KMS-11 (cell line): ENCODE data around the gene DOCK10.

Experiments used
- H2AFZ ChIP-seq: fragments of 200-600 bp; sonication (generic); 2 replicates; pipeline ENCODE4 v1.6.1; 2016; ENCODE audit warnings: antibody characterized with exemption, mixed run types, low read depth
- H3K27ac ChIP-seq: fragments of 200-600 bp; sonication (generic); 2 replicates; pipeline ENCODE4 v1.6.1; 2016; ENCODE audit warnings: mild to moderate bottlenecking, mixed run types
- H3K27me3 ChIP-seq: fragments of 200-600 bp; sonication (generic); 2 replicates; pipeline ENCODE4 v1.6.1; 2017; ENCODE audit warnings: mild to moderate bottlenecking, low read depth, mixed run types, moderate library complexity; ENCODE audit not compliant: insufficient read depth
- H3K36me3 ChIP-seq: fragments of 200-600 bp; sonication (generic); 2 replicates; pipeline ENCODE4 v1.6.1; 2017; ENCODE audit warnings: mild to moderate bottlenecking, mixed run types; ENCODE audit not compliant: insufficient read depth
- H3K4me1 ChIP-seq: fragments of 200-600 bp; sonication (generic); 2 replicates; pipeline ENCODE4 v1.6.1; 2016; ENCODE audit warnings: mild to moderate bottlenecking, low read depth, mixed run types; ENCODE audit not compliant: poor library complexity, severe bottlenecking
- H3K4me2 ChIP-seq: fragments of 200-600 bp; sonication (generic); 2 replicates; pipeline ENCODE4 v1.7.0; 2016; ENCODE audit warnings: mild to moderate bottlenecking, mixed run types
- H3K4me3 ChIP-seq: fragments of 200-600 bp; sonication (generic); IDR thresholded peaks from 2 replicates; pipeline ENCODE4 v1.6.1; 2017; ENCODE audit warnings: low read depth, low read length, mixed read lengths; ENCODE audit not compliant: insufficient read depth
- H3K79me2 ChIP-seq: fragments of 200-600 bp; sonication (generic); 2 replicates; pipeline ENCODE4 v1.6.1; 2016; ENCODE audit warnings: low read depth, mixed run types; ENCODE audit not compliant: insufficient read depth
- H3K9ac ChIP-seq: fragments of 200-600 bp; sonication (generic); 2 replicates; pipeline ENCODE4 v1.6.1; 2016; ENCODE audit warnings: mild to moderate bottlenecking, mixed run types
- H4K20me1 ChIP-seq: fragments of 200-600 bp; sonication (generic); 2 replicates; pipeline ENCODE4 v1.6.1; 2016; ENCODE audit warnings: mild to moderate bottlenecking, mixed run types; ENCODE audit not compliant: insufficient read depth
- CTCF ChIP-seq: fragments of 200-600 bp; sonication (generic); conservative IDR thresholded peaks from 2 replicates; pipeline ENCODE4 v1.6.1; 2017; ENCODE audit warnings: low read depth, mild to moderate bottlenecking, antibody characterized with exemption, low read length, moderate library complexity, mixed read lengths

The DOCK10 gene

DNA sequence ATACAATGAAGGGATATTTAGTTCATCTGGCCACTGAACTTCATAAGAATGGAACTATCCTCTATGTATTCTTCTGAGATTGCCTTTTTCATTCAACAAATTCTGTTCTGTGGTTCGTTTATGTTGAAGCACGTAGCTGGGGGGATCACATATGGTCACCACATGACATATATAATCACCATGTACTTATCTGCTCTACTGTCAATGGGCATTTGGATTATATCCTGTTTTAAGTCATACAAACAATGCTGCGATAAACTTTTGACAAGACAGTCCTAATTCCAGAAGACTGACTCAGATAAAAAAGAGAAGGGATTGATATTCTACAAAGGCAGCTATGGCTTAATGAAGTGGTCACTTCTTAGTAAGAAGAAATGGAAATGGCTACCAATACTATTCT, 210.1 kb downstream of the DOCK10 start:
- Histone ChIP-seq H3K36me3 (no peaks in the 10 kb centered on the region), H3K79me2 (no peaks in the 10 kb centered on the region), H3K9ac (no peak overlapping the region), H4K20me1 (no peaks in the 10 kb centered on the region), H3K27me3 (no peaks in the 10 kb centered on the region), H2AFZ (no peak overlapping the region), H3K4me3 (no peak overlapping the region), H3K4me1 (no peaks in the 10 kb centered on the region), H3K27ac (no peak overlapping the region), H3K4me2 (no peak overlapping the region)
- TF ChIP-seq CTCF = no peak

DNA sequence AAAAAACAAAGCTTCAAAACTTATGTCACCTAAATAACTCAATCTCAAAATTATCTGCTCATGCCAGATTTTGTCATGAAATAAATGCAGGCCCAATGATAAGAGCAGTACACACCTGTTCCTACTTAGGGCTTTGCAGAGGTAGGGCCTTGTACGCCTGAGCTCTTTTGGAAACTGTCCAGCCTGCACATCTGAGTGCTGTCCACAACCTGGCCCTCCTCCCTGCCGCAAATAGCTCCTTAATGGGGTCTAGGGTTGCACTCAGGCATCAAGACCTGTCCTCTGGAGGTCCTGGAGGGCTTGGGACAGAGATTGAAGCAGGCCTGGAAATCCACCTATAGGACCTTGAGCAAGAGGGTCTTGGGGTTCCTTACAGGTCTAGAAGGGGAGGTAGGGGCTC, 210.7 kb downstream of the DOCK10 start:
- Histone ChIP-seq H3K79me2 (no peaks in the 10 kb centered on the region), H3K27me3 (no peaks in the 10 kb centered on the region), H3K9ac (no peak overlapping the region), H3K4me2 (no peak overlapping the region), H3K4me1 (no peaks in the 10 kb centered on the region), H4K20me1 (no peaks in the 10 kb centered on the region), H3K36me3 (no peaks in the 10 kb centered on the region), H3K27ac (no peak overlapping the region), H2AFZ (no peak overlapping the region), H3K4me3 (no peak overlapping the region)
- TF ChIP-seq CTCF = no peak

DNA sequence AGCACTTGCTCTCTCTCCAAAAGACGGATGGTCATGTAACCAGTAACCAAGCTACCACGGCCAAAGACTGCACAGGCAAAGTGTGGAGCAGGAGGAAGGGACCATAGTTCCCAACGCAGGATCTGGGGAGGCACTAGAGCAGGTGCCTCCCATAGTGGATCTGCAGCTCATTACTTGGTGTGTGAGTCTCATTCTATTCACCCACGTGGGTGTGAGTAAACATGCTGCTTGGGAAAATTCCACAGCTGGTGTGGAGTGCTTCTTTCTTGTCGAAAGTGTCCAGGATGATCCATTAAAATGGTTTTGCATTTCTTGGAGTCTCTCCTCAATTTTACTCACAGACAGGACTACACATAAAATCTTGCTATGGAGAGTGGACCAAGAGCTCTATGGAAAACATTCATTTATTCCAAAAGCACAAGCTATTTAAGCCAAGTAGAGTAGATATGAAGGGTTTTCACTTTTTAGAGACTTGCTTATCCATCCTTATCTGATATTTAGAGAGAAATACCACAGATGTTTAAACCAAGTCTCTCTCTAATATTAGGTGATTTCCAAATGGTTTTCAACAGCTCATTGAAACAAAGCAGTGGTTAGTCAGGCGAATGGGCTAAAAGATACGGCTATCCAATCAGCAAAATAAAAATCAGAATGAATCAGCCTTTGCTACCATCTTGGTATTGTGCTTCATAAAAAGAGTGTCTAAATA, 221.8 kb downstream of the DOCK10 start:
- H3K9ac ChIP-seq = no peak overlapping the region
- H3K27ac ChIP-seq = no peak overlapping the region
- no peaks in the 10 kb centered on the region for H3K36me3 ChIP-seq
- H3K79me2 ChIP-seq = no peaks in the 10 kb centered on the region
- no peaks in the 10 kb centered on the region for H3K27me3 ChIP-seq
- no peak for TF ChIP-seq CTCF
- H3K4me2 ChIP-seq = no peak overlapping the region
- H3K4me1 ChIP-seq = peaks cover 7% of the 10 kb centered on the region
- no peaks in the 10 kb centered on the region for H4K20me1 ChIP-seq
- H2AFZ ChIP-seq = no peak overlapping the region
- no peak overlapping the region for H3K4me3 ChIP-seq

DNA sequence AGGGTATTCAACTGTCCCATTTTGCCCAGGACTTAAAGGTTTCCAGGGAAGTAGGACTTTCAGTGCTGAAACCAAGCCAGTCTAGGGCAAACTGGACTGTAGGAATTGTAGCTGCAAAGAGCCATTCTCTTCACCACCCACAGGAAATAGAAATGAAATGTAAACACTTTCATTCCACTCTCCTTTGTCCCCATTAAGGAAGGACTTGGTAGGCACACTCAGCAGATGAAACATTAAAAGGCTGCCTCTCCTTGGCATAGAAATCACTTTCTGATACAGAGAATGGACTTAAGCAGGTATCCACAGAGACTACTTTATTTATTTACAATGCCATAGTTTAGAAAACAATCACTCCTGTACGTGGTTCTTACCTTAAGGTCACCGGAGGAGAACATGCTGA, 223.2 kb downstream of the DOCK10 start:
- Histone ChIP-seq H4K20me1 (no peaks in the 10 kb centered on the region), H3K79me2 (no peaks in the 10 kb centered on the region), H3K36me3 (no peaks in the 10 kb centered on the region), H2AFZ (no peak overlapping the region), H3K27ac (no peak overlapping the region), H3K4me1 (peaks cover 7% of the 10 kb centered on the region), H3K27me3 (no peaks in the 10 kb centered on the region), H3K4me3 (no peak overlapping the region), H3K9ac (no peak overlapping the region), H3K4me2 (no peak overlapping the region)
- TF ChIP-seq CTCF = no peak
